Hematopoietic multipotent progenitor cell treated with erythropoietin and hydrocortisone succinate and interleukin-3 and kit ligand, for 6 days (in vitro differentiated cells): ENCODE data around the gene SEC16A.

Experiments
- DNase-seq: peaks from one replicate; pipeline ENCODE4 v3.0.0-alpha.2; 2015

SEC16A gene

GRCh38 chr9:136484153-136485048 is 1.6 kb upstream of the SEC16A start:
- no peak for DNase-seq

GRCh38 chr9:136483589-136484152 is 831 bp upstream of the SEC16A start:
- DNase-seq, result peak; percentile 94

- peak; percentile 69 for DNase-seq
These were observed 621 bp downstream of the SEC16A start for GRCh38 chr9:136482046-136482792.

GRCh38 chr9:136481558-136481957 is 1.3 kb downstream of the SEC16A start:
- no peak for DNase-seq

GRCh38 chr9:136476369-136477150 is 6.3 kb downstream of the SEC16A start:
- no peak for DNase-seq

GRCh38 chr9:136474974-136475865 is 7.6 kb downstream of the SEC16A start:
- DNase-seq, result no peak

- no peak for DNase-seq
These were observed 8.7 kb downstream of the SEC16A start for GRCh38 chr9:136474021-136474640.

GRCh38 chr9:136473354-136473721 is 9.5 kb downstream of the SEC16A start:
- no peak for DNase-seq

GRCh38 chr9:136472640-136473353 is 10.0 kb downstream of the SEC16A start:
- no peak for DNase-seq

- no peak for DNase-seq
These were observed 10.9 kb downstream of the SEC16A start for GRCh38 chr9:136471802-136472487.

- peak; percentile 18 for DNase-seq
These were observed 11.9 kb downstream of the SEC16A start for GRCh38 chr9:136470792-136471469.

- DNase-seq, result no peak
These were observed 12.5 kb downstream of the SEC16A start for GRCh38 chr9:136470356-136470755.

GRCh38 chr9:136467766-136468165 is 15.1 kb downstream of the SEC16A start:
- no peak for DNase-seq

- no peak for DNase-seq
These were observed 16.7 kb downstream of the SEC16A start for GRCh38 chr9:136466155-136466541.

- no peak for DNase-seq
These were observed 17.2 kb downstream of the SEC16A start for GRCh38 chr9:136465500-136466154.

- DNase-seq, result no peak
These were observed 18.6 kb downstream of the SEC16A start for GRCh38 chr9:136464241-136464640.

- DNase-seq, result no peak
These were observed 19.3 kb downstream of the SEC16A start for GRCh38 chr9:136463578-136463977.

GRCh38 chr9:136462664-136463063 is 20.2 kb downstream of the SEC16A start:
- no peak for DNase-seq

GRCh38 chr9:136460772-136461325 is 22.0 kb downstream of the SEC16A start:
- DNase-seq, result no peak
